Tongue (tissue), 2 donors: ENCODE measurements around the gene SIVA1. TPM values are rescaled to one million over a fixed set of nuclear protein-coding genes. Genes with fewer than 3 reads are reported as not detected.
A peak's percentile ranks its signal among the peaks of the same experiment; 100 is the strongest.

Experiments
- DNase-seq: peaks from one replicate; pipeline ENCODE4 v3.0.0-alpha.2; 2015
- total RNA-seq: library from RNA; depleted of rRNA; stranded (reverse); fragments of >200 nt; gene quantifications from one replicate; pipeline ENCODE4 v1.2.3, GENCODE V29; 2014

SIVA1 gene
- 223 TPM for total RNA-seq

GRCh38 chr14:104752735-104753527, at the start of gene SIVA1:
SIVA1 (plus strand) TSS chr14:104753147; CDS start chr14:104753202, 55 bp downstream.
- peak; percentile 99 for DNase-seq

- no peak for DNase-seq
These were observed 49.7 kb upstream of the SIVA1 start for GRCh38 chr14:104703269-104703668.

- DNase-seq, result no peak
These were observed 48.7 kb upstream of the SIVA1 start for GRCh38 chr14:104704252-104704651.

GRCh38 chr14:104705340-104706047, 47.5 kb upstream of the SIVA1 start:
- DNase-seq, result no peak

GRCh38 chr14:104706733-104707607, 46.0 kb upstream of the SIVA1 start:
- peak; percentile 78 for DNase-seq

- no peak for DNase-seq
These were observed 45.0 kb upstream of the SIVA1 start for GRCh38 chr14:104707608-104708595.

GRCh38 chr14:104708606-104709268, 44.2 kb upstream of the SIVA1 start:
- DNase-seq, result peak; percentile 85

- peak; percentile 42 for DNase-seq
These were observed 43.4 kb upstream of the SIVA1 start for GRCh38 chr14:104709387-104710039.

- DNase-seq, result no peak
These were observed 42.7 kb upstream of the SIVA1 start for GRCh38 chr14:104710071-104710735.

GRCh38 chr14:104712881-104713734, 39.8 kb upstream of the SIVA1 start:
- no peak for DNase-seq

- DNase-seq, result no peak
These were observed 38.9 kb upstream of the SIVA1 start for GRCh38 chr14:104714066-104714465.

GRCh38 chr14:104714681-104715080, 38.3 kb upstream of the SIVA1 start:
- no peak for DNase-seq

- DNase-seq, result no peak
These were observed 37.5 kb upstream of the SIVA1 start for GRCh38 chr14:104715416-104715815.

GRCh38 chr14:104715871-104716270, 37.1 kb upstream of the SIVA1 start:
- DNase-seq, result no peak

GRCh38 chr14:104717137-104717536, 35.8 kb upstream of the SIVA1 start:
- DNase-seq, result no peak

- no peak for DNase-seq
These were observed 35.3 kb upstream of the SIVA1 start for GRCh38 chr14:104717646-104718045.

GRCh38 chr14:104718147-104718546, 34.8 kb upstream of the SIVA1 start:
- no peak for DNase-seq

- DNase-seq, result no peak
These were observed 34.1 kb upstream of the SIVA1 start for GRCh38 chr14:104718871-104719270.

GRCh38 chr14:104719343-104719742, 33.6 kb upstream of the SIVA1 start:
- no peak for DNase-seq
